ENCODE data around the gene SLC7A7. TPM values are rescaled to one million over a fixed set of nuclear protein-coding genes. Genes with fewer than 3 reads are reported as not detected.
"Not testable (repeated sequence)": the region's sequence is repeated elsewhere in the genome, so short reads cannot be mapped to it uniquely, and the experiment has no call there.

The SLC7A7 gene
- polyA plus RNA-seq, 4 donors = 9.6 to 138 (median 77.1) TPM

DNA sequence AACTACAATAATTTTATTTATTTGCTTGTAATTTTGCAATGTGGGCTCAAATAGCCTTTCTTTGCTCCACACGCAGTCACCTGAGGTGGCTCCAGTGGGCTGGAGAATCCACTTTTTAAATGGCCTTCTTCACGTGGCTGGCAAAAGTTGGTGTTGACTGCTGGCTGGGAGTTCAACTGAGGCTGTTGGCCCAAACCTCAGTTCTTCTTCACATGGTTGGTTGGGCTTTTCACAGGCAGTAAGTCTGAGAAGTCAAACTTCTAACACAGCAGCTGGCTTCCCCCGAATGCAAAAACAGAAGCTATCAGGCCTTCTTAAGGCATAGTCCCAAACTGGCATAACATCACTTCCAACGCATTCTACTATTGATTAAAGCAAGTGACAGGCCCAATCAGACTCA lies 50.9 kb downstream of the SLC7A7 start:
- DNase-seq (ENCODE audit: low read depth in 4 of 4, low spot score in 3 of 4) = no peak

GRCh38 chr14:22761734-22762133 lies 53.5 kb downstream of the SLC7A7 start:
- DNase-seq (ENCODE audit: low read depth in 4 of 4, low spot score in 3 of 4) = no peak

GRCh38 chr14:22757972-22758650 lies 57.1 kb downstream of the SLC7A7 start:
- DNase-seq (ENCODE audit: low read depth in 4 of 4, low spot score in 3 of 4) = not testable (repeated sequence)

DNA sequence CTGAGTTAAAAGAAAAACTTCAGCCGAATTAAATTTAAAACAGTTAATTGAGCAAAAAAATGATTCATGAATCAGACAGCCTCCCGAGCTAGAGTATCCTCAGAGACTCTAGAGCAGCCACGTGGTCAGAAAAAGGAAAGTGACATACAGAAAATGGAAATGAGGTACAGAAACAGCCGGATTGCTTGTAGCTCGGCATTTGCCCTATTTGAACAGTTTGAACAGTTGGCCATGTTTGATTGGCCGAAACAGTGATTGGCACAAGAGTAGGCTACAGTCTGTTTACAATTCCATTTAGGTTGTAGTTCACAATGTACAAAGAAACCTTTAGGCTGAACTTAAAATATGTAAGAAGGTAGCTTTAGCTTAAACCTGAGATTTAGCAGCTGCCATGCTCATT lies 61.6 kb downstream of the SLC7A7 start:
- DNase-seq (ENCODE audit: low read depth in 4 of 4, low spot score in 3 of 4) = no peak

DNA sequence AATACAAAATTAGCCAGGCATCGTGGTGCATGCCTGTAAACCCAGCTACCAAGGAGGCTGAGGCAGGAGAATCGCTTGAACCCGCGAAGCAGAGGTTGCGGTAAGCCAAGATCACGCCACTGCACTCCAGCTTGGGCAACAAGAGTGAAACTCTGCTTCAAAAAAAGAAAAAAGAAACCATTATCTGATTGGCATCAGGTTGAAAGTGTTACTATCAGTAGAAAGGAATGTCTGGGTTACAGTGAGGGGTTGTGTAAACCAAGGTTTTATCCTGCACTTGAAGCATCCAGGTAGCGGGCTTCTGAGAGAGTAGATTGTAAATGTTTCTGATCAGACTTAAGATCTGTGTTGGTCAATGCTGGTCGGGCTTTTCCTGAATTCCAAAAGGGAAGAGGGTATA lies 62.8 kb downstream of the SLC7A7 start:
- no peak for DNase-seq (ENCODE audit: low read depth in 4 of 4, low spot score in 3 of 4)

- no peak for DNase-seq (ENCODE audit: low read depth in 4 of 4, low spot score in 3 of 4)
These were observed 66.6 kb downstream of the SLC7A7 start for GRCh38 chr14:22748631-22749068.

- DNase-seq (ENCODE audit: low read depth in 4 of 4, low spot score in 3 of 4) = no peak
These were observed 67.0 kb downstream of the SLC7A7 start for GRCh38 chr14:22748206-22748605.

- no peak for DNase-seq (ENCODE audit: low read depth in 4 of 4, low spot score in 3 of 4)
These were observed 67.5 kb downstream of the SLC7A7 start for GRCh38 chr14:22747769-22748168.

- no peak for DNase-seq (ENCODE audit: low read depth in 4 of 4, low spot score in 3 of 4)
These were observed 75.2 kb downstream of the SLC7A7 start for GRCh38 chr14:22740020-22740419.

DNA sequence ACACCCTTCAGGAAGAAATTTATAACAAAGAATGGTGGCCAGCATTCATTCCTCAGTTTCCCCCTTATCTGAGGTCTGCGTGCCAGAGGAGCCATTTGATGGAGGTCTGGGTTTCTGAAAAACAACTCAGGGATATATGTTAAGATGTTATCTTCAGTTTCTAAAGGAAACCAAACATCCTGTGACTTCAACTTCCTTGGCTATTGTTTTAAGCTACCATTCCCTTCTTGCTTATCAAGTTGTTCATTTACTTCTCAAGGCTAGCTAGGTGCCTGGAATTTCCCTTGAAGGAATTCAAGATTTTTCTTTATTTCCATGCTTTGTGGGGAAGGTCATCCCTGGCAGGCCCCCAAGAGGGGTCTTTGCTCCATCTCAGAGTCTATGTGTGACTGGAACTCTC lies 75.8 kb downstream of the SLC7A7 start:
- DNase-seq (ENCODE audit: low read depth in 4 of 4, low spot score in 3 of 4) = no peak

- DNase-seq (ENCODE audit: low read depth in 4 of 4, low spot score in 3 of 4) = no peak
These were observed 78.2 kb downstream of the SLC7A7 start for GRCh38 chr14:22737052-22737451.

DNA sequence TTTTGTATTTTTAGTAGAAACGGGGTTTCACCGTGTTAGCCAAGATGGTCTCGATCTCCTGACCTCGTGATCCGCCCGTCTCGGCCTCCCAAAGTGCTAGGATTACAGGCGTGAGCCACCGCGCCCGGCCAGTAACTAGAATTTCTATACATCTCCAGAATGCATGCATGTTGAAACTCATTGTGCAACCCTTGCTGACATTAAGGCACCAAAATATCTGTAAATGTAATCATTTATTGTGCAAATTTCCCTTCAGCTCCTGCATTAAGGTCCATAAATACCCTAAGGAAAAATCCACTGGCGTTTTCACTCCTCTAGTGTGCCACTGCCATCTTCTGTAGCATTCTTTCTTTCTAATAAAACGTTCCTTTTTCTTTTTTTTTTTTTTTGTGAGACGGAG lies 78.9 kb downstream of the SLC7A7 start:
- not testable (repeated sequence) for DNase-seq (ENCODE audit: low read depth in 4 of 4, low spot score in 3 of 4)

DNA sequence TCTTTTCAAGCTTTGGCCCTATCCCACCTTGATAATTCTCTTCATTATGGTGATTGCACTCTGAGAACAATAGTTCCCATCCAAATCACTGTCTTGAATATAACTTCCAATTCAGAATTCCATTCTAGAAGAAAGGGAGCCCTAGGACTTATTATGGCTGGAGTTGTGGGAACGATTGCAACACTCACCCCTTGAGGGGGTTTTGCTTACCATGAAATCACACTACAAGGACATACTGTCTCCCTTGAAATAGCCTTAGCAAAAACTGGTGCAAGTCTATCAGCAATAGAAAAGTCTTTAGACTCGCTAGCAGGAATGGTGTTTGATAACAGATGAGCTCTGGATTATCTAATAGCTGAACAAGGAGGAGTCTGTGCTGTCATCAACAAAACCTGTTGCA lies 80.1 kb downstream of the SLC7A7 start:
- DNase-seq (ENCODE audit: low read depth in 4 of 4, low spot score in 3 of 4) = no peak

- DNase-seq (ENCODE audit: low read depth in 4 of 4, low spot score in 3 of 4) = no peak
These were observed 81.4 kb downstream of the SLC7A7 start for GRCh38 chr14:22733829-22734228.

- not testable (repeated sequence) for DNase-seq (ENCODE audit: low read depth in 4 of 4, low spot score in 3 of 4)
These were observed 83.2 kb downstream of the SLC7A7 start for GRCh38 chr14:22732062-22732461.

- DNase-seq (ENCODE audit: low read depth in 4 of 4, low spot score in 3 of 4) = no peak
These were observed 89.2 kb downstream of the SLC7A7 start for GRCh38 chr14:22726012-22726411.

GRCh38 chr14:22725374-22725773 lies 89.9 kb downstream of the SLC7A7 start:
- not testable (repeated sequence) for DNase-seq (ENCODE audit: low read depth in 4 of 4, low spot score in 3 of 4)

- not testable (repeated sequence) for DNase-seq (ENCODE audit: low read depth in 4 of 4, low spot score in 3 of 4)
These were observed 90.4 kb downstream of the SLC7A7 start for GRCh38 chr14:22724847-22725246.

GRCh38 chr14:22723815-22724214 lies 91.4 kb downstream of the SLC7A7 start:
- no peak for DNase-seq (ENCODE audit: low read depth in 4 of 4, low spot score in 3 of 4)
